GM12891 (cell line): ENCODE measurements around the gene SLC35E2B.
"Not testable (repeated sequence)": the region's sequence is repeated elsewhere in the genome, so short reads cannot be mapped to it uniquely, and the experiment has no call there.

ENCODE experiments used
- POLR2A ChIP-seq: IDR thresholded peaks from 2 replicates; pipeline ENCODE4 v1.6.1; 2011; ENCODE audit warnings: low read depth, low read length, control low read depth
- POLR2AphosphoS5 ChIP-seq: IDR thresholded peaks from 2 replicates; pipeline ENCODE4 v1.6.1; 2011; ENCODE audit warnings: low read depth, low read length, control low read depth
- POU2F2 ChIP-seq: IDR thresholded peaks from 2 replicates; pipeline ENCODE4 v1.6.1; 2011; ENCODE audit warnings: low read depth, mild to moderate bottlenecking, control low read depth, low read length, moderate library complexity

DNA sequence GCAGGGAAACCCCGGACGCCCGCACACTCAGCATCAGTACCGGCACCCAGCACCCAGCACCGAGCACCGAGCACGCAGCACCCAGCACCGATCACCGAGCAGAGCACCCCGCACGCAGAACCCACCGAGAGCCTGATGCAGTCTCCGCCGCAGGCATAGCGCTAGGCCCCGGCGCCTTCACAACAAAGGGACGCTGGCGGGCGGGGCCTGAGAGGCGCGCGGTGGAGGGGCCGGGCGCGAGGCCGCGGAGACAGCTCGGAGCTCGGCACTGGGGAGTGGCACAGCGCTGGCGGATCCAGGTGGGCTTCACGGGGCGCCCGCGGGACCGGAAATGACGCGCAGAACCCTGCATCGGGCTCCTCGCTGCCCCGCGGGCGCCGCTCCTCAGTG lies 276 bp downstream of the SLC35E2B start:
- TF ChIP-seq POLR2A, POLR2AphosphoS5, POU2F2: not testable (repeated sequence)
